Natural killer cell (primary cell): ENCODE measurements around the gene ST8SIA2. TPM values are rescaled to one million over a fixed set of nuclear protein-coding genes. Genes with fewer than 3 reads are reported as not detected.

ENCODE experiments used
- ATAC-seq, 3 donors: fragments of 150-1000 bp in 2 of 3; fragments of 200-7000 bp in 1 of 3; cut with Tn5 transposase; 1 replicate in 1 of 3; 2 replicates in 2 of 3; pipeline ENCODE4 v1.10.0; 2021; ENCODE audit warnings: mild to moderate bottlenecking in 2 of 3, moderate library complexity in 2 of 3
- DNase-seq, 2 donors: peaks; one replicate each; pipeline versions ENCODE4 v3.0.0 to v3.0.0-alpha.2; 2013 to 2021; ENCODE audit warnings: mixed read lengths in 1 of 2
- H3K27ac ChIP-seq: one replicate; pipeline ENCODE4 v1.5.1; 2013; ENCODE audit warnings: mild to moderate bottlenecking, low read length
- H3K27me3 ChIP-seq: one replicate; pipeline ENCODE4 v1.6.1; 2013; ENCODE audit warnings: low read length; ENCODE audit not compliant: control insufficient read depth, insufficient read depth
- H3K36me3 ChIP-seq: one replicate; pipeline ENCODE4 v1.6.1; 2013; ENCODE audit warnings: low read length; ENCODE audit not compliant: control insufficient read depth, insufficient read depth
- H3K4me1 ChIP-seq: one replicate; pipeline ENCODE4 v1.6.1; 2013; ENCODE audit warnings: low read length; ENCODE audit not compliant: control insufficient read depth, insufficient read depth
- H3K4me3 ChIP-seq: one replicate; pipeline ENCODE4 v1.5.1; 2013; ENCODE audit warnings: low read length
- H3K9me3 ChIP-seq: one replicate; pipeline ENCODE4 v1.6.1; 2013; ENCODE audit warnings: low read length; ENCODE audit not compliant: control insufficient read depth, insufficient read depth
- H3K27ac Mint-ChIP-seq, 2 donors: one replicate each; pipeline ENCODE4 v1.8.0; 2022; ENCODE audit warnings: mild to moderate bottlenecking in 2 of 2, mixed read lengths in 2 of 2, moderate library complexity in 1 of 2
- H3K27me3 Mint-ChIP-seq, 2 donors: one replicate each; pipeline ENCODE4 v1.8.0; 2022; ENCODE audit warnings: low read depth in 2 of 2, mixed read lengths in 2 of 2
- H3K36me3 Mint-ChIP-seq: one replicate; pipeline ENCODE4 v1.8.0; 2022; ENCODE audit warnings: mixed read lengths
- H3K4me1 Mint-ChIP-seq, 2 donors: one replicate each; pipeline ENCODE4 v1.8.0; 2022; ENCODE audit warnings: mixed read lengths in 2 of 2
- H3K4me3 Mint-ChIP-seq: one replicate; pipeline ENCODE4 v1.8.0; 2022; ENCODE audit warnings: mild to moderate bottlenecking, moderate library complexity, mixed read lengths
- H3K9me3 Mint-ChIP-seq, 2 donors: one replicate each; pipeline ENCODE4 v1.8.0; 2022; ENCODE audit warnings: mixed read lengths in 2 of 2
- CTCF ChIP-seq: fragments of 200-600 bp; IDR thresholded peaks from one replicate; pipeline ENCODE4 v1.8.0; 2022; ENCODE audit warnings: antibody characterized with exemption
- WGBS: methylation state at CpG from one replicate; pipeline ENCODE4 v1.1.7; 2013; ENCODE audit warnings: missing lambda C conversion rate; ENCODE audit not compliant: insufficient coverage; 5-methylcytosine and 5-hydroxymethylcytosine counted together
- intact Hi-C: fragments of 100-400 bp; cut with micrococcal nuclease; formaldehyde crosslinking; loops from one replicate; pipeline ENCODE4 v1.14.2; 2022
- total RNA-seq, 4 donors: library from RNA; stranded (reverse); fragments of 120-200 nt in 1 of 4; gene quantifications; one replicate each; pipeline versions ENCODE4 v1.2.3 to v1.2.4, GENCODE V29; 2013 to 2022

Gene ST8SIA2
- total RNA-seq, 3 donors from 2014 or later (not counting 1 experiment from before 2014, with no cell fraction given) = not detected

DNA sequence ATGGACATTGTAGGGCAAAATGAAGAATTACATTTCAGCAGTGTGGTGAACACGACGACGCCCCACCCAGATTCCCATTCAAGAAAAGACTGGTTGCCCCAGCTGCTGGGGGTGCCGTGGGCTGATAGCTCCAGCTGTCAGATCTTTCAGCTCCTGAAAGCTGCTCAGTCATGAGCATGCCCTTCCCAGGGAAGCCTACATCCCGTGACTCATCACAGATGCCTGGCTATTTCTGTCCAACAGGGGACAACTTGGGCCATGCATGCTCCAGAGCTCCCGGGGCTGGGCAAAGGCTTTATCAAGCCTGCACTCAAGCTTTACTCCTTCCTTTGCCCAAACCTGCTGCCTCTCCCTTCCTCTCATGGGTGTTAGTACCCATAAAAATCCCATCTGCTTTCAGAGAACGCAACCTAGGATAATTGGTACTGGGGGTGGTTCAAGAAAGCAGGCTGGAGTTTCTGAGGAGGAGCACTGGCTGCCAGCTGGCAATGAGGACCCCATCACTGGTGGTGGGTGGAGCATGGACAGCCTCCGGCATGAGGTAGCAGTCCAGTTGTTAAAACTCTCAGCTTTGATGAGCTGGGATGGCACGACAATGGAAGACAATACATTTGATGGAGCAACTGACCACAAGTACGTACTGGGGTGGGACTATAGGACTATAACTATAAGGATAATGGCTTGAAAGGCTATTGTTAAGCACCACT is 16.4 kb upstream of the ST8SIA2 start:
- Histone ChIP-seq H3K27me3 (no peaks in the 10 kb centered on the region), H3K4me3 (no peak overlapping the region), H3K36me3 (no peaks in the 10 kb centered on the region), H3K4me1 (no peaks in the 10 kb centered on the region), H3K27ac (no peak overlapping the region), H3K9me3 (no peaks in the 10 kb centered on the region)
- Mint-ChIP-seq H3K27me3 (peaks cover 25 to 64% of the 10 kb centered on the region in 2 donors), H3K36me3 (no peaks in the 10 kb centered on the region), H3K27ac (no peak overlapping the region), H3K4me1 (no peaks in the 10 kb centered on the region), H3K9me3 (no peaks in the 10 kb centered on the region), H3K4me3 (no peak overlapping the region)
- intact Hi-C loops = no loop called here
- ATAC-seq (no peak), DNase-seq (no peak)
- TF ChIP-seq CTCF = no peak
- WGBS = 90% methylated on average over 10 of the region's 10 CpGs

DNA sequence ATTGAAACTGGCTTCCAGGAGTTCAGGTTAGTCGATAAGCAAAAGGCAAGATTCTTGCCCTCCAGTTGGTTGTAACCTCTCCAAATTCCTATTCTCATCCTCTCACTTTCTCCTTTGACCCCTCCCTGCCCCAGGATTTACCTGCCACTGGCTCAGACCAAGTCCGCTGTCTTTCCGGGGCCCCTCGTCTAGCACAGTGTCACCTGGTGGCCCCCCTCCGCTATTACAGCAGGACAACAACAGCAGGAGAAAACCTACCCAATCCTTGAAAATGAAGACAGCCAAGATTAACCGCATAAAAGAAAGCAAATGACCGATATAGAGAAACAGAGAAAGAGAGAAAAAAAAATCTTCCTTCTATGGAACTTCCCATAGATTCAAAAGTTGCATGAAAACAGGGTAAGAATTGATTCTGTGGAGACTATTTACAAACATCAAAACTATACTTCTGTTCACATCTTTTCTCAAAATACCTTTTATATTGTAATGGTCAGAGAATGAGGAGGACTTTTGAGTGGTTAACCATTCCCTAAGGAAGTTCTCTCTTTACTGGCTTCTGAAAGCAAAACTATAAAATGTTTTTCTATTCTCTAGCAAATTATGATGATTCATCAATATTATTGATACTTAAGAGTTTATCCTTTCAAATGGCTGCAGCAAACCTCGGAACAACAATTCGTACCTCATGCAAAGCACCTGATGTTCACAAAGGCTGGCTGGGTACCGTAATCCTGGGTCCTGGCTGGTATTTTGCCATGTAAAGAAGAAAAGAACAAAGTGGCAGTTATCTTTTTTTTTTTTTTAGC is 10.0 kb upstream of the ST8SIA2 start:
- H3K4me3 Mint-ChIP-seq = no peak overlapping the region
- peak; percentile 55 for TF ChIP-seq CTCF
- DNase-seq (peak in 1 of 2 donors; percentile 24), ATAC-seq (peak in 1 of 3 donors; percentile 55)
- WGBS = 55% methylated on average over 7 of the region's 10 CpGs
- H3K4me1 Mint-ChIP-seq = no peaks in the 10 kb centered on the region
- Histone ChIP-seq H3K27ac (no peak overlapping the region), H3K9me3 (no peaks in the 10 kb centered on the region), H3K4me1 (no peaks in the 10 kb centered on the region), H3K27me3 (no peaks in the 10 kb centered on the region), H3K4me3 (no peak overlapping the region), H3K36me3 (no peaks in the 10 kb centered on the region)
- H3K27ac Mint-ChIP-seq = no peak overlapping the region
- H3K36me3 Mint-ChIP-seq = no peaks in the 10 kb centered on the region
- peaks cover 34 to 60% of the 10 kb centered on the region in 2 donors for H3K27me3 Mint-ChIP-seq
- no peaks in the 10 kb centered on the region for H3K9me3 Mint-ChIP-seq
- intact Hi-C loops = no loop called here

GRCh38 chr15:92384381-92384780 is 9.3 kb upstream of the ST8SIA2 start:
- Histone ChIP-seq H3K27me3 (no peaks in the 10 kb centered on the region), H3K4me1 (no peaks in the 10 kb centered on the region), H3K4me3 (no peak overlapping the region), H3K27ac (no peak overlapping the region), H3K9me3 (no peaks in the 10 kb centered on the region), H3K36me3 (no peaks in the 10 kb centered on the region)
- TF ChIP-seq CTCF = no peak
- DNase-seq (no peak), ATAC-seq (no peak)
- intact Hi-C loops = no loop called here
- peaks cover 37 to 60% of the 10 kb centered on the region in 2 donors for H3K27me3 Mint-ChIP-seq
- no peaks in the 10 kb centered on the region for H3K36me3 Mint-ChIP-seq
- H3K9me3 Mint-ChIP-seq = no peaks in the 10 kb centered on the region
- no peak overlapping the region for H3K27ac Mint-ChIP-seq
- H3K4me3 Mint-ChIP-seq = no peak overlapping the region
- no peaks in the 10 kb centered on the region for H3K4me1 Mint-ChIP-seq
- 81% methylated on average over 2 of the region's 2 CpGs for WGBS
